GM21619 (cell line): ENCODE measurements around the gene GPBP1L1.
"Not testable (repeated sequence)": the region's sequence is repeated elsewhere in the genome, so short reads cannot be mapped to it uniquely, and the experiment has no call there.

Source experiments
- ATAC-seq: cut with Tn5 transposase; IDR thresholded peaks from one replicate; pipeline ENCODE4 v1.9.1; 2021; ENCODE audit not compliant: unreplicated experiment

GPBP1L1 gene

GRCh38 chr1:45684402-45684801 is 1.9 kb downstream of the GPBP1L1 start:
- ATAC-seq = no peak

GRCh38 chr1:45682942-45683341 is 3.4 kb downstream of the GPBP1L1 start:
- ATAC-seq = no peak

- no peak for ATAC-seq
Observed at GRCh38 chr1:45679123-45679522, 7.2 kb downstream of the GPBP1L1 start.

GRCh38 chr1:45678489-45678888 is 7.8 kb downstream of the GPBP1L1 start:
- ATAC-seq = no peak

- ATAC-seq = no peak
Observed at GRCh38 chr1:45677751-45678245, 8.5 kb downstream of the GPBP1L1 start.

GRCh38 chr1:45676553-45676952 is 9.8 kb downstream of the GPBP1L1 start:
- ATAC-seq = not testable (repeated sequence)

GRCh38 chr1:45674478-45674877 is 11.9 kb downstream of the GPBP1L1 start:
- ATAC-seq = no peak

GRCh38 chr1:45673956-45674355 is 12.4 kb downstream of the GPBP1L1 start:
- ATAC-seq = no peak

- no peak for ATAC-seq
Observed at GRCh38 chr1:45669859-45670655, 16.3 kb downstream of the GPBP1L1 start.

GRCh38 chr1:45669379-45669778 is 17.0 kb downstream of the GPBP1L1 start:
- ATAC-seq = no peak

- no peak for ATAC-seq
Observed at GRCh38 chr1:45668526-45668925, 17.8 kb downstream of the GPBP1L1 start.

- no peak for ATAC-seq
Observed at GRCh38 chr1:45667321-45668111, 18.8 kb downstream of the GPBP1L1 start.

GRCh38 chr1:45666836-45667235 is 19.5 kb downstream of the GPBP1L1 start:
- no peak for ATAC-seq

GRCh38 chr1:45660336-45660735 is 26.0 kb downstream of the GPBP1L1 start:
- no peak for ATAC-seq

GRCh38 chr1:45659222-45659621 is 27.1 kb downstream of the GPBP1L1 start:
- no peak for ATAC-seq

GRCh38 chr1:45658171-45658570 is 28.2 kb downstream of the GPBP1L1 start:
- no peak for ATAC-seq

GRCh38 chr1:45656573-45657226 is 29.6 kb downstream of the GPBP1L1 start:
- no peak for ATAC-seq

GRCh38 chr1:45654540-45655280 is 31.6 kb downstream of the GPBP1L1 start:
- ATAC-seq = no peak

- ATAC-seq = no peak
Observed at GRCh38 chr1:45647248-45648021, 38.9 kb downstream of the GPBP1L1 start.

GRCh38 chr1:45644661-45645060 is 41.7 kb downstream of the GPBP1L1 start:
- no peak for ATAC-seq
